ENCODE measurements around the gene ITGB7. TPM values are rescaled to one million over a fixed set of nuclear protein-coding genes. Genes with fewer than 3 reads are reported as not detected.

ITGB7 gene
- total and polyA plus RNA-seq, 9 of the 15 experiments (the other 6 are each of a cell fraction or from before 2014, with no cell fraction given) = 0.06 to 2.0 (median 0.67) TPM

- TF ChIP-seq NFYB (IDR thresholded peaks at IDR 0.05; ENCODE audit: extremely low read depth, insufficient read length) (no peak), CBFA2T3 (IDR thresholded peaks at IDR 0.05) (peak; percentile 79), ARHGAP35 (IDR thresholded peaks at IDR 0.05; ENCODE audit: partially characterized antibody) (no peak), CUX1 (CRISPR knock-in tag; IDR thresholded peaks at IDR 0.05) (no peak), TCF7L2 (IDR thresholded peaks at IDR 0.05; ENCODE audit: low read depth, low read length) (no peak), RCOR1 (IDR thresholded peaks at IDR 0.05; ENCODE audit: borderline replicate concordance in 1 of 2, low read depth in 2 of 2, low read length in 2 of 2) (0 out of 4 replicates have a peak, but pooled peaks of 1 of the 2 experiments have one; percentile 9), THRAP3 (IDR thresholded peaks at IDR 0.05; ENCODE audit: borderline replicate concordance) (no peak), THRA (IDR thresholded peaks at IDR 0.05) (no peak), MTA3 (IDR thresholded peaks at IDR 0.05; ENCODE audit: borderline replicate concordance) (0 out of 2 replicates have a peak, but pooled peaks have one; percentile 43), ZSCAN29 (IDR thresholded peaks at IDR 0.05) (no peak), SIN3A (IDR thresholded peaks at IDR 0.05; ENCODE audit: borderline replicate concordance in 2 of 2, control insufficient read depth in 1 of 2, low read depth in 2 of 2, low read length in 2 of 2) (no peak), NR3C1 (CRISPR knock-in tag; IDR thresholded peaks at IDR 0.05) (no peak), SRSF3 (IDR thresholded peaks at IDR 0.05; ENCODE audit: insufficient read depth, low read length) (no peak), ZHX1 (conservative IDR thresholded peaks at IDR 0.05; ENCODE audit: low read length) (no peak), ELK3 (CRISPR knock-in tag; IDR thresholded peaks at IDR 0.05) (no peak), NCOA4 (IDR thresholded peaks at IDR 0.05; ENCODE audit: partially characterized antibody) (peak; percentile 1)
These were observed 37.3 kb upstream of the ITGB7 start (continued) for GRCh38 chr12:53244337-53244736.
